LNCAP (cell line): Measurements from ENCODE around the gene HAUS1.

Experiments used
- TF ChIP-seq, protein P1 (sequence below): fragments of 450-650 bp; IDR thresholded peaks from 2 replicates; pipeline ENCODE4 v1.5.1; 2017; ENCODE audit warnings: mild to moderate bottlenecking

HAUS1 gene

DNA sequence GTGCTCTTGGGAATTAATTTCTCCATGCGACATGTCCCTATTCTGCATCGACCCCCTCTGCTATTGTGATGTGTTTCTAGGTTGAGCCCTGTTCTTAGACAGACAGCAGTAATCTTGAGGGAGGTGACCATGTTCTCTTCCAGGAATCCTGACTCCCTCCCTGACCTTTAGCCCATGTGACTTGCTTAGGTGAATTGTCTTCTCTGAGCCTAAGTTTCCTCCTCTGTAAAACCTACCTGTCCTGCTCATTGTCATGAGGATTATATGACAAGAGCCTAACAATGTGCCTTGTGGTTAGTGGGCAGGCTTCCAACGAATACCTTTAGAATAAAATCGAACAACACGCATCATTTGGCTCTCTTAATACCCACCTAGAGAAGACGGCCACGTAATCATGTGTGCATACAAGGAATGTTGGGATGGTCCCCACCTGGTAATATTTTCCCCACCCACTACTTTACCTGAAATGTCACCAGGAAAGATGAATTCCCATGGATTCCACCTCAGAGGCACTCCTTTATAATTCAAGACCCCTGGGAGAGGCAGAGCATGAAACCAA lies 59.8 kb downstream of the HAUS1 start:
- TF ChIP-seq, protein P1, sequence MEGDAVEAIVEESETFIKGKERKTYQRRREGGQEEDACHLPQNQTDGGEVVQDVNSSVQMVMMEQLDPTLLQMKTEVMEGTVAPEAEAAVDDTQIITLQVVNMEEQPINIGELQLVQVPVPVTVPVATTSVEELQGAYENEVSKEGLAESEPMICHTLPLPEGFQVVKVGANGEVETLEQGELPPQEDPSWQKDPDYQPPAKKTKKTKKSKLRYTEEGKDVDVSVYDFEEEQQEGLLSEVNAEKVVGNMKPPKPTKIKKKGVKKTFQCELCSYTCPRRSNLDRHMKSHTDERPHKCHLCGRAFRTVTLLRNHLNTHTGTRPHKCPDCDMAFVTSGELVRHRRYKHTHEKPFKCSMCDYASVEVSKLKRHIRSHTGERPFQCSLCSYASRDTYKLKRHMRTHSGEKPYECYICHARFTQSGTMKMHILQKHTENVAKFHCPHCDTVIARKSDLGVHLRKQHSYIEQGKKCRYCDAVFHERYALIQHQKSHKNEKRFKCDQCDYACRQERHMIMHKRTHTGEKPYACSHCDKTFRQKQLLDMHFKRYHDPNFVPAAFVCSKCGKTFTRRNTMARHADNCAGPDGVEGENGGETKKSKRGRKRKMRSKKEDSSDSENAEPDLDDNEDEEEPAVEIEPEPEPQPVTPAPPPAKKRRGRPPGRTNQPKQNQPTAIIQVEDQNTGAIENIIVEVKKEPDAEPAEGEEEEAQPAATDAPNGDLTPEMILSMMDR: no peak

DNA sequence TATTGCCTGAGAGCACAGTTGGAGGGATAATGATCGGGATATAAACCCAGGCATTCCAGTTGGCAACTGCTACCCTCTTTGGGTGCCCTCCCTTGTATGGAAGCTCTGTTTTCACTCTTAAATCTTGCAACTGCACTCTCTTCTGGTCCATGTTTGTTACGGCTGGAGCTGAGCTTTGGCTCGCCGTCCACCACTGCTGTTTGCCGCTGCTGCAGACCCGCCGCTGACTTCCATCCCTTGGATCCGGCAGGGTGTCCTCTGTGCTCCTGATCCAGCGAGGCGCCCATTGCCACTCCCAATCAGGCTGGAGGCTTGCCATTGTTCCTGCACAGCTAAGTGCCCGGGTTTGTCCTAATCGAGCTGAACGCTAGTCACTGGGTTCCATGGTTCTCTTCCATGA lies 60.7 kb downstream of the HAUS1 start:
- TF ChIP-seq, protein P1: no peak

DNA sequence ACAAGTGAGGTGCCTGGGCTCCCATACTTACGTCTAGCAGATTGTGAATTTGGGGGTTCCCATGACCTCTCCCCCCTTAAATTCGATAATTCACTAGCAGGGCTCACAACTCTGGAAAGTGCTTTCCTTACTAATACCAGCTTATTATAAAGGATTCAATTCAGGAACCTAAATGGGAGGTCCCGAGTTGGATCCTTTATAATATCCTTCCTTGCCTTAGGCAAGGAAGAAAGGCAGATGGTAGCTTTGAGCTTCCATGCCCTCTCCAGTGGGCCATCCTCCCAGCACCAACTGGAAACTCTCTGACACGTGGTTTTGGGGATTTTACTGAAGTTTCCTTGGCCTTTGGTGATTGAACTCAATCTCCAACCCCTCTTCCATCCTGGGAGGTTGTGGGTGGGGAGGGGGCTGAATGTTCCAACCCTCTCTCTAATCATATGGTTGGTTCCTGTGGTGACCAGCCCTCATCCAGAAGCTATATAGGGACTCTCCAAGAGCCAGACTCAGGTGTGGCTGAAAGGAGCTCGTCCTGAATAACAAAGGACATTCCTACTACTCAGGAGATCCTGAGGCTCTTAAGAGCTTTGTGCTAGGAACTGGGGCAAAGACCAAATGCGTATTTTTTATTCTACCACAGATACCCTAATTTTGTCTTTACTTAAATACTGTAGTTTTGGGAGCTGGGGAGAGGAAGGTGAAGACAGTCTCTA lies 62.2 kb downstream of the HAUS1 start:
- TF ChIP-seq, protein P1: no peak

DNA sequence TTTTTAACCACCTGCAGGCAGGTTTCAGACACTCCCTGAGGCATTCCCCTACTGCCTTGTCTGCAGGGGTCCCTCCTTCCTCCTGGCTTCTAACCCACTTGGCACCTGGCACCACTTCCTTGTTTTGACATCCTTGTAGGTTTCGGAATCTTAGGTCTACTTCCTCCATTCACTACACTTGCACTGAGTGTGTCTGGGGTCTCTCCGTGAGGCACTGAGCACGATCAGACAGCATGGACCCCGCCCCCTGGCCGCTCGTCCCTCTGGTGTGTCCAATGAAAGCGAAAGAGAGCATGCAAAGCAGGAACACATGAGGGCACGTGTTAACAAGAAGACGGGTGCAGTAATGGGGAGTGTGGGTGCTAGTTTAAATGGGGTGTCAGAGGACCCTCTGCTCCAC lies 63.8 kb downstream of the HAUS1 start:
- TF ChIP-seq, protein P1: no peak

DNA sequence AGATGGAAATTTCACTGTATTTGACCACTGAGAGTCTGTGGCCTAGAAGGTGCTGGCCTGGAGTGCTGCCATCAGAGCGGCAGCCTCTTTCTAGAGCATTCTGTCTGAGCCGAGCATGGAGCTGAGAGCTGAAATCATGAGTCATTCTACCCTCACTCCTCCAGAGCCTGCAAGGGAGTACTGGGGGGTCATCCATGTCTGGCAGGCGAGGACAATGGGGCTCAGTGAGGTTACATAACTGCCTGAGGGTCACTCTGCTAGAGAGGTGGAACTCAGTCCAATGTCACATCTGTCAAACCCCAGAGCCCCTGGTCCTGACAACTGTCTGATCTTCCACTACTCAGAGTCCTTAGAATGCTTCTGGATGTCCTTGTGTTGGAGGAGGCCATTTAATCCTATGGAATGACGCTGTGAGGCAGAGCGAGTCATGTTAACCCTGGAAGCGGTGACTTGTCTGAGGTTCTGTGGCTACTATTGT lies 65.3 kb downstream of the HAUS1 start:
- TF ChIP-seq, protein P1: no peak

DNA sequence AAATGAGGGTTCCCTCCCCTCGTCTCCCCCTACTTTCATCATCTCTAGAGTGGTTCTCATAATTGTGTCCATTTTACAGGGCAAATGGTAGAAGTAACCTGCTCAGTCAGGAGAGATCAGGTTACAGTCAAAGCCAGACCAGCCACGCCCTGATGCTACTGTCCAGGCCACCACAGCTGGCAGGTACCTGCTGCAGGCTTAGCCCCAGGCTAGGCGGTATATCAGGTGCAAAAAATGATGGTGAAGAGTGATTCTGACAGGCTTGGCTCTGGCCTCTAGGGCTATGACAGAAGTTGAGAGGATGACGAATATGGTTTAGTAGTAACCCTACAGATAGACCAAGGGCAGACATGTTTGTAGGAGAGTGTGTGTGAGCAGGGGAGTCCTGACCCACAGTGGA lies 67.1 kb downstream of the HAUS1 start:
- TF ChIP-seq, protein P1: no peak

DNA sequence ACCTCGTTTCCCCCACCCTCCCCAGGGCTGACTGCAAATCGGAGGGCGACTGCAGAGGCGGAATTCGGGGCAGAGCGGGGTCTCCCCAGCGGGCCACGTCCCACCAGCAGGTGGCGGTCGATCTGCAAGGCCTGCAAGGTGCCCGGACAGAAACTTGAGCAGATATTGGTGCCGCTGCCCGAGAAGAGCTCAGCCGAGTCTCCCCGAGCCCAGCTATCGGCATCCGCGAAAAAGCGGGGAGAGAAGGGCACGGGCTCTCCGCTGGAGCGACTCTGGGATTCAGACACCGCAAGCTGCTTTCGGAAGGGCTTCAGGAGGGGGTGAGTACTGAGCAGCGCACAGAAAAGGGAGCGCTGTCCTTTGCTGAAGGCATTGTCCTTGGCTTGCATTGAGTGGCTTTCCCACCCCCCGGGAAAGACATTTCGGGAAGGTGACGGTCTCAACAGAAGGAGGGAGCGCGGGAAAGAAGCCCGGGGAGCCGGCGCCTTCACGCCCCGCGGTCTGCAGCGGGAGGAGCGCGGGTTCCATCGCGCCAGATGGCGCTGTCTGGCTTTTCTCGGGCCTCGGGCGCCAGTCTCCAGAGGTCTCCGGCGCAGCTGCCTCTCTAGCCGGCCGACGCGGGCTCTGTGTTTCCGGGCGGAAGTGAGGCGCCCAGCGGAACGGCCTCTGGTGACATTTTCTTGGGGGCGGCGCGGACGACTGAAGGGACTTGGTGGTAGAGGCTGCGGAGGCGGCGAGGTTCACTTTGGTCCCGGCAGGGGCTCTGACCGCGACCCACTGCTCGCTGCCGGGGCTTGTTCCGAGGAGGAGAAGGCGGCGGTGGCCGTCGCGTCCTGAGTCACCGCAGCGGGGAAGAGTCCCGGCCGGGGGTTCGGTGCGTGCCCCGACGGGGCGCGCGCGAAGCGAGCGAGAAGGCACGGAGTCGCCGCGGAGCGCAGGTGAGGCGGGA lies 69.5 kb downstream of the HAUS1 start:
- TF ChIP-seq, protein P1: peak; percentile 93
